C4-2B (cell line): ENCODE data around the gene FABP6.

Source experiments
- H3K27ac ChIP-seq: fragments of 450-650 bp; 2 replicates; pipeline ENCODE4 v1.5.1; 2017
- ZFX ChIP-seq: fragments of 450-650 bp; IDR thresholded peaks from 2 replicates; pipeline ENCODE4 v1.6.1; 2017
- TF ChIP-seq, protein P1 (sequence below): fragments of 450-650 bp; conservative IDR thresholded peaks from 2 replicates; pipeline ENCODE4 v1.5.1; 2017; ENCODE audit warnings: mild to moderate bottlenecking

FABP6 gene

DNA sequence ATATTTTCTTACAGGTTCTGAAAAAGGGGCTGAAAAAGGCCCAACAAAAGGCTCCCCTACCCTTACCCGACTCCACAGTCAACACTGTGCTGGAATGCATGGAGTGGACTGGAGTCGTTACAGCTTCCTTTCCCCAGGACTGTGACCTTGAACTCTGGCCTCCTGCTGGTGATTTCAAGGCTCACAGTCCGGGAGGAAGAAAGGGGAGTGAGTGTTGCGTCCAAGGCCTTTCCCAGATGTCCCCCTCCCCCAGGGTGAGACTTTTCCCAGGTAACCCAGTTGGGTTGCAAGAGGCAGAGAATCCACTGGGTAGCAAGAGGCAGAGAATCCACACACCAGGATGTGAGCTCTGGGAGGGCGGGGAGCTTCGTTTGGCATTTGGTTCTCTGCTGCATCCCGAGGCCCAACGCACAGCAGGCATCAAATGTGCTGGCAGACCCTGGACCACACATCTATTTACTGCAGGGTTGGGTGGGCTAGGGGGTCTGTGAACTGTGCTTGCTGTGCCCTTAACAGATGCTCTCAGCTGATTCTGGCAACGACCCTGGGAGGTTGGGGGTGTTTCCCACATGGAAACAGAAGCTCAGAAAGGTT, 37.5 kb downstream of the FABP6 start:
- no peak overlapping the region for H3K27ac ChIP-seq
- TF ChIP-seq ZFX, result no peak
- TF ChIP-seq, protein P1, sequence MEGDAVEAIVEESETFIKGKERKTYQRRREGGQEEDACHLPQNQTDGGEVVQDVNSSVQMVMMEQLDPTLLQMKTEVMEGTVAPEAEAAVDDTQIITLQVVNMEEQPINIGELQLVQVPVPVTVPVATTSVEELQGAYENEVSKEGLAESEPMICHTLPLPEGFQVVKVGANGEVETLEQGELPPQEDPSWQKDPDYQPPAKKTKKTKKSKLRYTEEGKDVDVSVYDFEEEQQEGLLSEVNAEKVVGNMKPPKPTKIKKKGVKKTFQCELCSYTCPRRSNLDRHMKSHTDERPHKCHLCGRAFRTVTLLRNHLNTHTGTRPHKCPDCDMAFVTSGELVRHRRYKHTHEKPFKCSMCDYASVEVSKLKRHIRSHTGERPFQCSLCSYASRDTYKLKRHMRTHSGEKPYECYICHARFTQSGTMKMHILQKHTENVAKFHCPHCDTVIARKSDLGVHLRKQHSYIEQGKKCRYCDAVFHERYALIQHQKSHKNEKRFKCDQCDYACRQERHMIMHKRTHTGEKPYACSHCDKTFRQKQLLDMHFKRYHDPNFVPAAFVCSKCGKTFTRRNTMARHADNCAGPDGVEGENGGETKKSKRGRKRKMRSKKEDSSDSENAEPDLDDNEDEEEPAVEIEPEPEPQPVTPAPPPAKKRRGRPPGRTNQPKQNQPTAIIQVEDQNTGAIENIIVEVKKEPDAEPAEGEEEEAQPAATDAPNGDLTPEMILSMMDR, result no peak

DNA sequence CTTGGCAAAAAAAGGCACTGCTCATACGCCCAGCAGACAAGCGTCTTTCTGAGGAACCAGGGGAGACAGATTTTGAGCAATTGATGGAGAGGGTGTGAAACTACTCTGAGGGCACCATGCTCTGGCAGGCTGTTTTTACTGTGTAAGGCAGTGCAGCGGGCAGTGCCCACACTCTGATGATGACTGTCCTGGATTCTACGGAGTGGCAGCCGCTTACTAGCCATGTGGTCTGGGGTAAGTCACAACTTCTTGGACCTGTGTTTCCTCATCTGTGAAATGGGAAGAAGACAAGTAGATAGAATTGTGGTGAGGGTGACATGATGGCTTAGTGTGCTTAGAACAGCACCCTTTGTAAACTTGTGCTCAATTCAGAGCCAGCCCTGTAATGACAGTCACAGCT, 38.8 kb downstream of the FABP6 start:
- TF ChIP-seq, protein P1, result no peak
- TF ChIP-seq ZFX, result no peak
- no peak overlapping the region for H3K27ac ChIP-seq

DNA sequence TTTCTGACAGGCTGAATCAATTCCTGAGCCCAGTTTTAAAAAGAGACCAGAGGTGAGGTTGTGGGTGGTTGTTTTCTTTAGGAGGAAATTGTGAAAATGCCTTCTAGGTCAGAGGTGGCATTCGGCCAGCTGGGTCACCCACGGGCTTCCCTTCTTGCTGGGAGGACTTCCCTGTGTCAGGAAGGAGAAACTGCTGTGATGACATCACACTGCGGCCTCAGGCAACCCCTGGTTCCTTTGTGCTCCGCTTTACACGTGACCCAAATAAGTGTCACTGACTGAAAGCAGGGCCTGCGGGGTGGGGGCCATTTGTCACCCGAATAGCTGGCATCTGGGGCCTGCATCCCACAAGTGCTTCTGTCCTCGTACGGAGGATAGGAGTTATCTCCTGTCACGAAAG, 39.7 kb downstream of the FABP6 start:
- TF ChIP-seq, protein P1, result no peak
- H3K27ac ChIP-seq, result no peak overlapping the region

DNA sequence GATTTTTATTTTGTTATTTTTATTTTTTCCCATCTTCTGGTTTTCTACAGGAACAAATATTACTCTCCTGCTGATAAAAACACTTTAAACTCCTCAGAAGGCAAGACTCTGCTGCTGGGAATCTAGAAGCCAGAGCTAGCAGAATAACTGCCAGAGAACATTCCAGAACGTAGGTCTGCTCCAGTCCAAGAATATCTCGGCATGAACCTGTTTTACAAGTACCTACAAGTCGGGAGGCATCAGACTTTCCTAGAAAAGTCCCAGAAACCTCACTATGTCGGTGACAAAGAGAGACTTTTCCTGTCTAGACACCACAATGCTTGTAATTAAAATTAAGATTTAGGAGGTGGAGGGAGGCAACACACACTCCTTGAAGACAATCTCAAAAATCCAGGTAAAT, 41.4 kb downstream of the FABP6 start:
- H3K27ac ChIP-seq, result peak overlapping the region; percentile 33; the same call in 1 of the 2 replicates
- TF ChIP-seq, protein P1, result no peak
- no peak for TF ChIP-seq ZFX

DNA sequence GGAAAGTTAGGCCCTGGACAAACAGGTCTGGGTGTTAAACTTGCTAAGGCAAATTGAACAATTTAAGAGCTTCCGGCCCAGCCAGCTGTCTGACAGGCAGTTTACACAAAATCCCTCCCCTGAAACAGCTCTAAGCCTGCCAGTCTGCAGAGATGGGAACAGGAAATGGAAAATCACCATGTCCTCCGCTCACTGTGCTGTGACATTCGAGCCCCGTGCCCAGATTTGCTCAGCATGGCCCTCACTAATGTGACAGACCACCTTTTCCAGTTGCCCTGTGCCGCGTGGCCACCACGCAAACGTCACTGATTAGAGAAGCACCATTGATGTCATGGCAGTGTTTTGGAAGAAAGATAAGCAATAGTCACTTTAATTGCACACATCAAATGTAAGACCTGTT, 42.1 kb downstream of the FABP6 start:
- peak overlapping the region; percentile 33 for H3K27ac ChIP-seq
- peak; percentile 19; the same call in 1 of the 2 replicates for TF ChIP-seq ZFX
- TF ChIP-seq, protein P1, result no peak

DNA sequence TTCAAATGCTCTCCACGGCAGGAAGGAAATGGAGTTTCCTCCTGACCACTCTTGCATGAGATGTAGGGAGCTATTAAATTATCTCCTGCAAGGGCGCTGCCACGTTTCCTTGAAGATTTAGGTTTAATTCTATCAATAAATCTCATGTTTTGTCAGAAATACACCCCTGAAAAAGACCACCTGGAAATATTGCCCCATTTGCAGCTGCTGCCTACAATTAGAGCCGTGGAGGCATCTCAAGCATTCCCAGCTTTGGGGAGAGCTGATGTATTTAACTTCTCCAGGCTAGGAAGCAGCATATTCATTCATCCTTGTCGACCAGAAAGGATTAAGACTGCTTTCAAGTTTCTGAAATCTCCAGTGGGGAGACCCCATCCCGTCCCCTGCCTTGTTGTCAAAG, 42.5 kb downstream of the FABP6 start:
- TF ChIP-seq, protein P1, result no peak
- TF ChIP-seq ZFX, result no peak
- peak overlapping the region; percentile 33 for H3K27ac ChIP-seq

DNA sequence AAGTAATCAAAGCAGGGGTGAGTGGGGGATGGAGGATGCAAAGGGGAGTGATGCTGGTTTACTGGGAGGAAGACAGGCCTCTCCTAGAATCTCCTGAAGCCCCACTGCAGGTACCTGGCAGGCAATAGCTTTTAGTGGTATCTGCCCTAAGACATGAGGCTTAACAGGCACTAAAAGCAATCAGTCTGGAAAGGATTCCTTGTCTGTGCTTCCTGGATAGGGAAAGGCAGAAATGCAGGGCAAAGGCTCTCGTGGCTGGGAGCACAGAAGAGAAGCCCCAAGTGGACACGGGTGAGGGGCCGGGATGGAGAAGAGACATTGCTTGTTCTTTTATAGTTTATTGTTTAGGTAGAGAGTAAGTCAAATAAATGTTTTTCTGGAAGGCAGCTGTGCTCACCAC, 43.0 kb downstream of the FABP6 start:
- H3K27ac ChIP-seq, result no peak overlapping the region
- TF ChIP-seq, protein P1, result no peak
- no peak for TF ChIP-seq ZFX
